WI38 (cell line): ENCODE data around the gene ATE1.

Experiments used
- H3K4me3 ChIP-seq: 2 replicates; pipeline ENCODE4 v1.5.1; 2011; ENCODE audit warnings: low read depth, mild to moderate bottlenecking, control low read depth, low read length
- TF ChIP-seq, protein P1 (sequence below): IDR thresholded peaks from 2 replicates; pipeline ENCODE4 v1.5.1; 2012; ENCODE audit warnings: low read depth, mild to moderate bottlenecking, control low read depth, low read length

ATE1 gene

DNA sequence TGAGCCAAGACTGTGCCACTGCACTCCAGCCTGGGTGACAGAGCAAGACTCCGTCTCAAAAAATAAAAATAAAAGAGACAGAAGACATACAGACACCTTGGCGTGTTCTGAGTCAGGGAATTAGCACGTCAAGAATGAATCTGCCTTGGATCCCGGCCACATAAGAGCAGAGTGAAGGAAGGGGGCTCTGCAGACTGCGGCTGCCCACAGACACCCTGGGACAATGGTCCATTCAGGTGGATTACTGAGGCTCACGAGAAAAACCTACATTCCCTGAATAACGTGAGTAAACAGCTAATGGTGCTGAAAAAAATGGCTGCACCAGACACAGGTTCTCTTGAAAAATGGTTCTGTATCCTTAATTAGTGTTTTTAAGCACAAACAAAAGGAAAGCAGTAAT, 229.5 kb downstream of the ATE1 start:
- H3K4me3 ChIP-seq: no peak overlapping the region
- TF ChIP-seq, protein P1, sequence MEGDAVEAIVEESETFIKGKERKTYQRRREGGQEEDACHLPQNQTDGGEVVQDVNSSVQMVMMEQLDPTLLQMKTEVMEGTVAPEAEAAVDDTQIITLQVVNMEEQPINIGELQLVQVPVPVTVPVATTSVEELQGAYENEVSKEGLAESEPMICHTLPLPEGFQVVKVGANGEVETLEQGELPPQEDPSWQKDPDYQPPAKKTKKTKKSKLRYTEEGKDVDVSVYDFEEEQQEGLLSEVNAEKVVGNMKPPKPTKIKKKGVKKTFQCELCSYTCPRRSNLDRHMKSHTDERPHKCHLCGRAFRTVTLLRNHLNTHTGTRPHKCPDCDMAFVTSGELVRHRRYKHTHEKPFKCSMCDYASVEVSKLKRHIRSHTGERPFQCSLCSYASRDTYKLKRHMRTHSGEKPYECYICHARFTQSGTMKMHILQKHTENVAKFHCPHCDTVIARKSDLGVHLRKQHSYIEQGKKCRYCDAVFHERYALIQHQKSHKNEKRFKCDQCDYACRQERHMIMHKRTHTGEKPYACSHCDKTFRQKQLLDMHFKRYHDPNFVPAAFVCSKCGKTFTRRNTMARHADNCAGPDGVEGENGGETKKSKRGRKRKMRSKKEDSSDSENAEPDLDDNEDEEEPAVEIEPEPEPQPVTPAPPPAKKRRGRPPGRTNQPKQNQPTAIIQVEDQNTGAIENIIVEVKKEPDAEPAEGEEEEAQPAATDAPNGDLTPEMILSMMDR: no peak

DNA sequence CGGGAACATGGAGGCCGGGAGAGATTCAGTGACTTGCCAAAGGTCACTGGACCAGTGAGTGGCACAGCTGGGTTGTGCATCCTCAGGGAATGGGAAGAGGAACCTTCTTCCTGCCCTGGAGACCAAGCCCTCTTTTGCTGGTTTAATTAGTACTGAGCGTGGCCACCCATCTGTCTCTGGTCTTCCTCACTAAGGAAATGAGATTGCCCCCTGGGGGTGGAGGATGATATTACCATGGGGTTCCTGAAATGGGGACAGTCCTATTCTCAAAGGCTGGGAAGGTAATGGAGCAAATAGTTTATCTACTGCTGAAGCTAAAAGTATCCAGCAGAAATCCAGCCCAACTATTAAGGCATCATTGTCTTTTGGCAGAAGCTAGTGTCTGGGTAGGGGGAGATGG, 231.0 kb downstream of the ATE1 start:
- TF ChIP-seq, protein P1: peak; percentile 48

DNA sequence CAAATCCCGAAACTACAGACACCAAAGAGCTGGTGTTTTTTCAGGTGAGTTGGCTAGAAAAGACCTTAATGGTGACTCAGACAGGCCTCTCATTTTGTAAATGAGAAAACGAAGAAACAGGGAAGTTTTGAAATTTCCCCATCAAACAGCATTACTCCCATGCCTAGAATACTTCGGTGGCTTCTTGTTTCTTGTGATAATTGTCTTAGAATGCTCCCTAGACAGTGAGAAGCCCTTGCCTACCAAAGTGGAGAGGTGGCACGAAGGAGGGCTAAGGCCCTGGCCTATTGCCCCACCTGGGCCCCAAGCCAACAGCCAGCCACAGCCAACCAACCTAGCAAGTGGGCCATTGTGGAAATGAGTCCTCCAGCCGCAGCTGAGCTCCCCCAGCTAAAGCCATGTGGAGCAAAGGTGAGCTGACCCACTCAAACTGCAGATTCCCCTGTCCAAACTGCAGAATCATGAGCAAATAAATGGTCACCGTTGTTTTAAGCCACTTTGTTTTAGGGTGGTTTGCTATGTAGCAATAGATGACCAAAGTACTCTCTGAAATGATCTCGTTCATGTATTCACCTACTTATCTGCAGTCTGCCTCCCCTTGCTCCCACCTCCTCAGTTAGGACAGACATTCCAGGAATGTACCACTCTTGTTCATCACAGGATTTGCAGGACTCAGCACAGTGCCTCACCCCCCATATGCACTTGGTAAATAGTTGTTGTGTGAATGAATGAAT, 231.9 kb downstream of the ATE1 start:
- TF ChIP-seq, protein P1: no peak
- no peak overlapping the region for H3K4me3 ChIP-seq

More for the DNA sequence above, 231.0 kb downstream of the ATE1 start:
- no peak overlapping the region for H3K4me3 ChIP-seq

DNA sequence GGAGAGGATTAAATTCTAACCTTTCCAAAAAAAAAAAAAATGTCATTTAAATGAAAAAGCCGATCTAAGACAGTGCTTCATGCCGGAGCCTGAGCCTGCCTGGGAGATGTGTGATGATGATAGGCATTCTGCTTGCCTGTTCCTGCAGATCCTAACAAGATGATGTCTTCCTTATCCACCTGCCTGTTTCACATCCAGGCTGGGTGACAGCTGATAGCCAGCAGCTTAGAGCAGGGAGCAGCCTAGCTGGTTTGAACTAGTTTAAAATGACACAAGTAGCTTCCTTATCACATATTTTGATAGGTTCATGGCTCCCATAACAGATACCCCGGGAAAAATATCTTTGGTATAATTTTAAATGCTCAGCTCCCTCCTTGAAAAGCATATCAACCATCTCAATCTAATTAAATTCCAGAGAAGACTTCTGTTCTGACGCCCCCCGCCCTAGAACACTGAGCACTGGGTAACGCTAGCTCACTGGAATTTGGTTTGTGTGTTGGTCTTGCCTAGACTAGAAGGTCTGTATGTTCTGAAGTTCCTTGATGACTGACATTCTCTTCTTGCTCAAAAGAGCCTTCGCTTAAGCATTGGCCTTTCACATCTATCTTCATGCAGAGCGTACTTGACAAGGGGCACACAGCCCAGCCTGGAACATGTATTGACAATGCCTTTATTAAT, 232.7 kb downstream of the ATE1 start:
- no peak overlapping the region for H3K4me3 ChIP-seq
- TF ChIP-seq, protein P1: no peak

DNA sequence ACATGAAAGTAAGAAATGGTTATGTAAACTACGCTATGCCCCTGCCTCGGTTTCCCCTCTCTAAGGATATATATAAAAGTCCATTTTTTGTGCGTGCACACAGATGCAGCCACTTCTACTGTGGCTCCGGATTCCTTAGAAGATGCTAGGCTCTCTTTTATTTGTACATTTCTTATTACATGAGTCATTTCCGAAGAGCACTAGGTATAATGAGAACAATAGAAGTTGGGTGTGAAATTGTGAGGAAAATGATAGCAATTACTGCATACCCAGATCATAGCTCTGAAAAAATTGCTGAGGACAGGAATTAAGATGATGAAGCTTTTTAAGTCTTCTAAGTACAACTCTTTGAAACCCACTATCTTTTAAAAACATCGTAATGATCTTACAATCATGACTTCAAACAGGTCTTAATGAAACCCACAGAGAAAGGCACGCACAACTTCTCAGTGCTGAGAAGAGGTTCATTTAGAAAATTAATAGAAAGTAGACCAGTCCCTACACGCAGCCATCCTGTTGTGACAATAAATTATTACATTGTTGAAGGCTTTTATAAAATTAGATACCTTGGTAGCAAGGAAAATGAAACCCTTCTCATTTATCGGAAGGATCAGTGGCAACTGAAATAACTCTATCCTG, 233.4 kb downstream of the ATE1 start:
- H3K4me3 ChIP-seq: no peak overlapping the region
- TF ChIP-seq, protein P1: no peak

DNA sequence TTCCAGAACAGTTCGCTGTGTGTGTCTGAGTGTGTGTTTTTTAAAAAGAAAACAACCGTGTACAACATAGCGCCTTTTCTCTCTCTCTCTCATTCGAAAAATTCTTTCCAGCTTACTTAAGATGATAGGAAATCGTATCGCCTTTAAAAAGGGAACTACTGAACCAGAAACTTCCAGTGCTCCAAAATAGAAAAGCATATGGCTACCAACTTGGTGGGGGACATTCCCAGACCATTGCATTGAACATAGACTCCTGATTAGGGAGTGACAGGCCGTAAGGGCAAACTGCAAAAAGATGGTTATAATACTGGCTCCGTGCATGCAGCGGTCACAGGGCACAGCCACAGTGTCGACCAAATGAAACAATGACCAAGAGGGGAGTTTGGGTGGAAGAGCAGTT, 235.2 kb downstream of the ATE1 start:
- no peak overlapping the region for H3K4me3 ChIP-seq
- TF ChIP-seq, protein P1: no peak

DNA sequence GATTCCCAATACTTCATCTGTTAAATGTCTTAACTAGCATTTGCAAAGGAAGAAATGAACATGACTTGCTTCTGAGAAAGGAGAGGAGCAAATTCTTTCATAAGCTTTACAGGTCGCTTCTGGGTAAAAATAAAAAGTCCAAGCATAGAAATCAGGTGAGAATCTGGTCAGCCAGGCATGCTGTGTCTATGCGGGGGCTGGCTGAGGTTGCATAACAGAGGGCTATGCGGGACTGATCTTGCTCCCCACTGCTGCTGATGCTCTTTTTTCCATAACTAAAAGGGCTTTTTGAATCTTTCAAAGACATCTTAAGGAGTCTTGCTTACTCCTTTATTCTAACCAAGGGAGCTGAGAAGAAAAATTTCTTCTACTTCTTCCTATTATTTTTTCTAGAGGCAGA, 236.9 kb downstream of the ATE1 start:
- no peak overlapping the region for H3K4me3 ChIP-seq
- TF ChIP-seq, protein P1: no peak
